HG03565 (cell line): Measurements from ENCODE around the gene RAB6B.

Experiments
- ATAC-seq: cut with Tn5 transposase; IDR thresholded peaks from one replicate; pipeline ENCODE4 v1.9.1; 2021; ENCODE audit warnings: mild to moderate bottlenecking, moderate library complexity; ENCODE audit not compliant: unreplicated experiment

RAB6B gene

GRCh38 chr3:133896002-133896761 is 500 bp upstream of the RAB6B start:
- no peak for ATAC-seq

DNA sequence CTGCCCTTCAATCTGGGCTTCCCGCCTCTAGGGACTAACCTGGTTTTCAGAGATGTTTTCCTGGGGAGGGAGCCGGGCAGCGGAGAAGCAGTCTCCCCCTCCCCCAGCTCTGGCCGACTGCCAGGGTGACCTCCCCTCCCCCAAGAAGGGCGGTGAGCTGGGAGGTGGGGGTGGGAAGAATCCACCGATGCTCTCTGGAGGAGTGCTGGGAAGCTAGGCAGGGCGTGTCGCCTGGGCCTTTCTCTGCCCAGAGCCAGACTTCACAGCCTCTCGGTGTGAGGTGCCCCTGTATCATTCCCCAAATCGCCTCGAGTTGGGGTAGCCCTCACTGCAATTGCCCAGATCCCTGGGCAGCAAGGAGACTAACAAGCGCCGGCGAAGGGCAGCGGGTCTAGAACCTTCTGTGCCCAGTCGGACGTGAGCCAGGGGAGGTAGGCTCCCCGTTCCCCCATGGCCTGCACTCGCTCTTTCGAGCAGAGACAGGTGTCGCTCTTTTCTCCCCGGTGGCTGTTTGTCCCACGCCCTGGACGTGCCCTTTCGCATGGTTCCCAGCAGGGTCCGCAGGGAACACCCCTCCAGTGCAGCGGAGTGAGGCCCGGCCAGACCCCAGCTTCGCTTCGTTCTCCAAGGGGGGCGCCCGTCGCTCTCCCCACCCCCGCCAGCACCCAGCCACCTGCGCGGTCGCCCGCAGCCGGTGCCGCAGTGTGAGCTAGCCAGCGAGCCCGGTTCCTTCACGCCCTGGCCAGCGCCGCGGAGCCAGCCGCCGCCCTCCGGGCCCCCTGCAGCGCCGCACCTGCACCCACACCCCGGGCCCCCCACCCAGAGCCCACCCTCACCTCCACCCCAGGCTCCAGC is 1.1 kb downstream of the RAB6B start:
- ATAC-seq, result no peak

- no peak for ATAC-seq
Observed at GRCh38 chr3:133893683-133894352, 1.9 kb downstream of the RAB6B start.

- no peak for ATAC-seq
Observed at GRCh38 chr3:133892541-133893231, 3.0 kb downstream of the RAB6B start.

DNA sequence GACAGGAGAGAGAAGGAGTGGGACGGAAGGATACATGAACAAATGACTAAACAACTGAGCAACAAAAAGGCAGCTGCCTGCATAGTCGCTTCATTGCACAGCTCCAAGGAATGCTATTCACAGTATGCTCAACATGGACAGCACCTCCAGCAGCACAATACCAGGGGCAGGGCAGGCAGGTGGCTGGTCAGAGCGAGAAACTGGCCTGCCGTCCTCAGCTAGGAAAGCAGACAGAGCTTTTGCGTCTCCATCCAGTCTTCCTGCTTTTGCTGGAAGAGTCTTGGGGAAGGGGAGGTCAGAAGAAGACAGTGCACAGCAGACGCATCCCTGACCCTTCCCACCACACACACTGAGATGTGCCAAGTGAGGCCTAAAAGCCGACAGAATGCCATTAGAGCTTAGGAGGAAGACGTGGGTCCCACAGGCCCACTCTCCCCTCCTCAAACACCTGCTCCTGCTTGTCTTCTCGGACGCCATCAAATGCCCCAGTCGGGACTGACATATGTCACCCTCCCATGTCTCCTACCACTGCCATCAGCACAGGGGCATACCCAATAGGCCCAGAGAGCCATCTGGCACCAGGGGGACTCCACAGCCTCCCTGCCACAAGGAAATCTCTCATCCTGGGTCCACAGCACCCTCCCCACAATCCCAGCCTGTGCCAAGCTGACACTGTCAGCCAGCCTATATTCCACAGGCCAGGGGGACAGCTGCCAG is 3.9 kb downstream of the RAB6B start:
- no peak for ATAC-seq

DNA sequence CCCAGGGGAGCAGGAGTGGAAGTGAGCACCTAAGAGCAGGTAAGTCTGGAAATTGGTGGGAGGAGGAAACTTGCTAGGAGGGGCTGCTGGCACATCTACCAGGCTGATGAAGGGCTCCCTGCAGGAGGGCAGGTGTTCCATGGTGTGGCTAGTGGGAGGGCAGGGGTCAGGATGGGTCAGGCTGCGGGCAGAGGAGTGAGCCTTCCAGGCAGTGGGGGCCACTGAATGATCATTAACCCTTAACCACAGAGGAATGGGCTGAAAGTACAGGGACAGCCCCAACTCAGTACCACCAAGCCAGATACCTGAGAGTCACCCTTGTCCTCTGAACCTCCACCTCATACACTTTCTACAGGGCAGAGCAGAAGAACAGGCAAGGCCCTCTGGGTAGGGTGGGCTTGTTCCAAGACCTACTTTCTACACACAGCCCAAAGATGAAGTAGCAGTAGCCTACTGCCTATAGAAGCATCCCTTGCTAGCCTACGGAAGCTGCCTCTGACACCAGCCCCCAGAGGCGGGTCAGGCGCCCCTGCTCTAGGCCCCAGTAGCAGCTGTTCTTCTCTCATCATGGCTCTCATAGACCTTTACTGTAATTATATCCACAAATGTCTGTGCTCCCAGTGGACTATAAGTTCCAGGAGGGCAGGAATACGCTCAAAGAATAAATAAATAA is 4.6 kb downstream of the RAB6B start:
- ATAC-seq, result no peak

GRCh38 chr3:133890037-133890436 is 5.6 kb downstream of the RAB6B start:
- no peak for ATAC-seq

DNA sequence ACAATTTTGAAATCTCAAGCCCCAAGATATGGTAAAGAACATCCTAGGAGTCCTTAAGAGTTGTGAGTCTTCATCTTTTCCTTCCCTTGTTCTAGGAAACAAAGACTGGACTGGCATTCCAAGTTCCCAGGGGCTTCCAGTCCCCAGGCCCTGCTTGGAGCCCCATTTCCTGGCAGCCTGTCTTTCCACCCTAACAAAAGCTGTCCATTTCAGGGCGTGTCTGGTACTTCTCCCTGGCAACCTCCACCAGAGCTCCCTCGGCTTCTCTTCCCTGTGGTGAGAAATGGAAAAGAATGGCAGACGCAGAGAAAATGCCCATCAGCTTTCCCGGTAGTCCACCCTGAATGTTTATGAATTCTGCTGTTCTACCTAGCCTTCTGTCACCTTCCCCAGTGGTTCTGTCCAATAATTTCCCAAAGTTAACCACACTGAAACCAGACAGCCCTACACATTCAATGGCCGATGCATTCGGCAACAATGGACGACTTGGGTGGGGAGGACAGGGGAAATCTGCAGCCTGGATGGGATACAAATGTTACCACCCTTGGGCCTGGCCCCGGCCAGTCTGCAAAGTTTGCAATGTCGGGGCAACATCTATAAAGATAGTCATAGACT is 6.8 kb downstream of the RAB6B start:
- no peak for ATAC-seq

GRCh38 chr3:133887803-133888703 is 7.6 kb downstream of the RAB6B start:
- no peak for ATAC-seq

DNA sequence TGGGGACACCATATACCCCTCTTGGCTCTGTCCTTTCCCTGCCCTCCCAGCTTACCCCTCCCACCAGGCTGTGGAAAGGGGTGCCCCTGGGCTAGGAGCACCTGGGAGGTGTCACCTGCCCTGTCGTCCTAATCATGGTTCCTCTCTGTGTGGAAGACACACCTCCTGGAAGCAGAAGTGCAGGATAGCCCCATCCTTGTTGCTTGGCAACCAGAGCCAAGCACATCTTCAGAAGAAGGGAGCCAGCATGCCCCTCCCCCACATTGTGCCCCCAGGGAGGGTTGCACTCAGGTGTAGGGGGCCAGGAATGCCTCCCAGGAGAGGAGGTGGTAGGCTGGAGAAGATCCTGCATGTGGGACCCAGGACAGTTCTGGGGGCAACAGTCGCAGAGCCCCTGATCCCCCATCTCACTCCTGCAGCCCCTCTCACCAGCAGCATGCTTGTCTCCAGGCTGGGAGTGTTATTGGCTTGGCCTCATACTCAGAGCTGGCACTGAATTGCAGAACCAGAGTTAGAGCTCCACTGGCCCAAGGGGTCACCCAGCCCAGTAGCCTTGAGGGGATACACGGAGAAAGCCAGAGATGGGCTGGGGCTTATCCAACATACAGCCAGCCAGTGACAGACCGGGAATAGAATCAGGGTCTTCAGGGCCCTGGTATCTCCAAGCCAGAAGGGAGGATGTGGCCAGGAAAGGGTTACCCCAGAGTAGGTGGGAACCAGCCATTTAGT is 8.4 kb downstream of the RAB6B start:
- no peak for ATAC-seq

DNA sequence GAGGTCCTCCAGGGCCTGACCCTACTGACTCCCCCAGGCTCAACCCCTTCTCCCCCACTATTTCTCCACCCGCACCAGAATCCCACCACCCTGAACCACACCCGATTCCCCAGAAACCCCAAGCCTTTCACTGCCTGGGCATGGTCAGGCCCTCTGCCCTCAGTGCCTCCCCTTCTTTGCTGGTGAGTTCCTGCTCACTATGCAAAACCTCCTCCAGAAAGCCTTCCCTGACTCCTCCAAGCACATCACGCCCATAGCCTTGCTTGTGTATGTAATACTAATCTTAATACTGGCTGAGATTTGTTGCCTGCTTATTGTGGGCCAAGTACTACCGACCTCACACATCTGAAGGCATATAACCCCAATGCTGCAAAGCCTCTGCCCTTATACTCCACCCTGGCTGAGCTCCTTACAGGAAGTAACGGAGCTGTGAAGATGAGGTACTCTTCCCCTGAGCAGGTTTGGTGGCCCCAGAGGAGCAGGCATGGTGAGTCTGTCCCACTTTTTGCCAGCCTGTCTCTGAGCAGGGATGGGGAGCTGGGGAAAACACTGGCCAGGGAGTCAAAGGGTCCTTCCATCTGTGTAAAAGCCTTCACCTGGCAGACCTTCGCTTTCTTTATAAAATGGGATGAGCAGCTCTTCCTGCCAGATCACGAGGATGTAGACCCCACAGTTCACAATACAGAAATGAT is 9.5 kb downstream of the RAB6B start:
- ATAC-seq, result no peak

GRCh38 chr3:133884887-133885711 is 10.6 kb downstream of the RAB6B start:
- no peak for ATAC-seq

DNA sequence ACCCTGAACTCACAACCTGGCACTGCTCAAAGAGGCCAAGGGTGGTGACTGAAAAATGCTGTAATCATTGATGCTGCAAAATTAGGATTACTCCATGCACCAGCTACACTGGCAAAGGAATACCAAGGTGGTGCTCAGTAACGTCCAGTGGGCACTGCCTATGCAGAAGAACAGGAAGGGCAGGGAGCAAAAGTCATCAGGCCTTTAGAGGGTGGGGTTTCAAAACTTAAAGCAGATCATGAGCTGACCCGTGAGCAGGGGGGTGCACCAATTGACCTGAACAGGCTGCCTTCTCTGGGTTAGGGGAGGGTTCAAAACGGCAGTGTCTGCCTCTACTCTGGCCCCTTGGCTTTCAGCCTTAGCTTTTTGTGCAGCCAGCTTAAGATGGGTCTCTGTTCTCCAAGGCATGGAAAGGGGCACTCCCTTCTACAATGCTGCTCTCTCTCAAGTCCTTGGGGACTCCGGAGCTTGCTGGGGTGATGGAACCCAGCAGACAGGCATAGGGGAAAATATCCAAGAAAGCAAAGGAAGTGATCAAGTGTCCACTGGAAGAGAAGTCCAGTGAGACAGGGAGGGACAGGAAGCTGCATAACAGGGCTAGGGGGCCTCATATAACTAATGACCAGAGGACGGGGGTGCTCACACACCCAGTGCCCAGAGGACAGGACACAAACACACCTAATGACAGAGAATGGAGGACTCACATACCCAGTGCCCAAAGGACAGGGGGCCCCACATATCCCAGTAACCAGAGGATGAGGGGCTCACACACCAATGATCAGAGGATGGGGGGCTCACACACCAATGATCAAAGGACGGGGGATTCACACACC is 11.4 kb downstream of the RAB6B start:
- no peak for ATAC-seq

GRCh38 chr3:133883641-133884040 is 12.0 kb downstream of the RAB6B start:
- no peak for ATAC-seq

DNA sequence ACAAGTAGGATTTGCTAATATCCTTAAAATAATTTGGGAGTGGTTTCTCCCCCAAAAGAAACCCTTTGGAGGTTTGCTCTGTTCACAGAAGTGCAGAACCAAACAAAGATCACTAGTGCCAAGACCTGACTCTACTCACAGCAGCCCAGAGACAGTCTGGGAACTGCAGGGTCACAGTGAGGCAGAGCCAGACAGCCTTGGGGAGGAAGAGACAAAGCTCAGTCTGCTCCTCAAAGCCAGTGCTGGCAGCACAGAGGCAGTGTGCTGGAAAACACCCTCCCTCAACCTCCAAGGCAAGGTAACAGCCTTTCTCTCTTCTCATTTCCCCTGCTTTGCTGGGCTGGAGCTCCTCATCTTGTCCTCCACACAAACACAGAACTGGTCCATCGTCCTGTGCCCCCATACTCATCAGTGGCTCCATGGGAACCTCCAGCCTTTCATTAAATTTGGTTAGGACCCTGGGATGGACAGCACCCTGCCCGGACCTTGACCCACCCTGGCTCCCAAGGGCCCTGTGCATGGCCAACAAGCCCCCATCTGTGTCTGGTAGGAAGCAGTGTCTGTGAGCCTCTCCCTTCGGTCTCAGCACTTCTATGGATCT is 12.6 kb downstream of the RAB6B start:
- no peak for ATAC-seq
